K562 (cell line): ENCODE results near the gene PPA2. TPM values are rescaled to one million over a fixed set of nuclear protein-coding genes. Genes with fewer than 3 reads are reported as not detected.
A peak's percentile ranks its signal among the peaks of the same experiment; 100 is the strongest.

Experiments used
- ATF7 ChIP-seq: fragments of 450-650 bp; IDR thresholded peaks from 2 replicates; pipeline ENCODE4 v1.7.1; 2014; ENCODE audit warnings: mild to moderate bottlenecking, moderate library complexity
- EGR1 ChIP-seq: fragments of 450-650 bp; conservative IDR thresholded peaks from 2 replicates; pipeline ENCODE4 v1.6.1; 2017; ENCODE audit warnings: mild to moderate bottlenecking
- HEY1 ChIP-seq: fragments of 250-450 bp; sonication (Bioruptor Pico); IDR thresholded peaks from 2 replicates; pipeline ENCODE4 v1.5.0; 2020; ENCODE audit warnings: mild to moderate bottlenecking, moderate library complexity, borderline replicate concordance
- HNRNPUL1 ChIP-seq: fragments of 200-400 bp; formaldehyde crosslinking; IDR thresholded peaks from 2 replicates; pipeline ENCODE4 v1.6.1; 2017; ENCODE audit warnings: low read length
- NR0B1 ChIP-seq: fragments of 450-650 bp; IDR thresholded peaks from one replicate; pipeline ENCODE4 v1.6.1; 2018; ENCODE audit warnings: mild to moderate bottlenecking, moderate library complexity; ENCODE audit not compliant: partially characterized antibody
- NR4A1 ChIP-seq, 2 experiments: fragments of 250-450 bp in 1 of 2; fragments of 450-650 bp in 1 of 2; sonication (Bioruptor Pico) in 1 of 2; IDR thresholded peaks; 2 replicates each; pipeline versions ENCODE4 v1.4.0 to v1.6.1; 2016 to 2020; ENCODE audit warnings: mild to moderate bottlenecking in 2 of 2, missing compliant biosample characterization in 1 of 2, missing genetic modification characterization in 1 of 2, moderate library complexity in 1 of 2
- POLR2AphosphoS2 ChIP-seq: IDR thresholded peaks from 2 replicates; pipeline ENCODE4 v1.6.1; 2012; ENCODE audit warnings: low read length, improper control_type of control experiment
- RBFOX2 ChIP-seq: fragments of 200-400 bp; formaldehyde crosslinking; IDR thresholded peaks from 2 replicates; pipeline ENCODE4 v1.6.1; 2017; ENCODE audit warnings: low read depth, mild to moderate bottlenecking, low read length, moderate library complexity
- SIX5 ChIP-seq, 2 experiments: IDR thresholded peaks; 2 replicates each; pipeline ENCODE4 v1.6.1; 2011; ENCODE audit warnings: low read length in 2 of 2, borderline replicate concordance in 1 of 2, low read depth in 1 of 2, mild to moderate bottlenecking in 1 of 2, moderate library complexity in 1 of 2; ENCODE audit not compliant: insufficient read depth in 1 of 2
- SP2 ChIP-seq: IDR thresholded peaks from 2 replicates; pipeline ENCODE4 v1.6.1; 2011; ENCODE audit warnings: mild to moderate bottlenecking, low read depth, low read length, moderate library complexity; ENCODE audit not compliant: poor library complexity, severe bottlenecking; ENCODE audit errors: extremely low read depth
- STAT5B ChIP-seq: fragments of 250-450 bp; sonication (Bioruptor Pico); IDR thresholded peaks from 2 replicates; pipeline ENCODE4 v1.8.0; 2021; ENCODE audit warnings: mild to moderate bottlenecking, inconsistent platforms
- THRAP3 ChIP-seq: fragments of 450-650 bp; IDR thresholded peaks from 2 replicates; pipeline ENCODE4 v1.6.1; 2016; ENCODE audit warnings: mild to moderate bottlenecking, inconsistent platforms, borderline replicate concordance
- USF1 ChIP-seq: sonication (generic); formaldehyde crosslinking; IDR thresholded peaks from 2 replicates; pipeline ENCODE4 v1.9.0; 2022; ENCODE audit warnings: mild to moderate bottlenecking, missing genetic modification reagents
- ZNF143 ChIP-seq: sonication (generic); formaldehyde crosslinking; IDR thresholded peaks from 2 replicates; pipeline ENCODE4 v1.9.0; 2022; ENCODE audit warnings: mild to moderate bottlenecking, missing genetic modification reagents
- ZNF165 ChIP-seq: fragments of 250-450 bp; sonication (Bioruptor Pico); IDR thresholded peaks from 2 replicates; pipeline ENCODE4 v1.4.0; 2020; ENCODE audit warnings: borderline replicate concordance
- ZNF174 ChIP-seq: fragments of 250-450 bp; sonication (Bioruptor Pico); IDR thresholded peaks from 2 replicates; pipeline ENCODE4 v1.4.0; 2020; ENCODE audit warnings: mild to moderate bottlenecking
- ZNF263 ChIP-seq: sonication (generic); formaldehyde crosslinking; IDR thresholded peaks from 2 replicates; pipeline ENCODE4 v1.8.0; 2022; ENCODE audit warnings: mild to moderate bottlenecking, missing genetic modification reagents, borderline replicate concordance
- polyA plus RNA-seq, 8 experiments: library from polyadenylated mRNA; depleted of rRNA in 4 of 8; stranded (reverse) in 5 of 8; unstranded in 3 of 8; fragments of >200 nt; fragmentation: Nextera tagmentation in 2 of 8; fragmentation: Illumina TruSeq in 1 of 8; extraction: Ambion mirVana in 2 of 8; extraction: Trizol in 1 of 8; gene quantifications; 2 replicates each; pipeline versions ENCODE4 v1.2.1 to v1.2.3, GENCODE V29; 2011 to 2014; ENCODE audit warnings: inconsistent platforms in 1 of 8, missing spikeins in 1 of 8
- total RNA-seq, 7 experiments: library from RNA; depleted of rRNA in 6 of 7; stranded (reverse); fragments of >200 nt in 6 of 7; fragmentation: Illumina TruSeq in 2 of 7; extraction: Trizol in 2 of 7; gene quantifications; 2 replicates each; pipeline versions ENCODE4 v1.2.1 to v1.2.3, GENCODE V29; 2011 to 2021; ENCODE audit warnings: low replicate concordance in 1 of 7
- TF ChIP-seq, protein P1 (sequence below): sonication (generic); formaldehyde crosslinking; IDR thresholded peaks from 2 replicates; pipeline ENCODE4 v1.8.1; 2023; ENCODE audit warnings: mild to moderate bottlenecking, missing genetic modification reagents
- TF ChIP-seq, protein P2 (sequence below): fragments of 250-450 bp; sonication (Bioruptor Pico); IDR thresholded peaks from 2 replicates; pipeline ENCODE4 v1.4.0; 2020; ENCODE audit warnings: mild to moderate bottlenecking, moderate library complexity, borderline replicate concordance
- TF ChIP-seq, protein P3 (sequence below): sonication (generic); formaldehyde crosslinking; IDR thresholded peaks from 2 replicates; pipeline ENCODE4 v1.8.0; 2022; ENCODE audit warnings: mild to moderate bottlenecking, missing genetic modification reagents

PPA2 gene
- total and polyA plus RNA-seq, 9 of the 15 experiments (the other 6 are each of a cell fraction or from before 2014, with no cell fraction given) = 48.3 to 190 (median 109) TPM

DNA sequence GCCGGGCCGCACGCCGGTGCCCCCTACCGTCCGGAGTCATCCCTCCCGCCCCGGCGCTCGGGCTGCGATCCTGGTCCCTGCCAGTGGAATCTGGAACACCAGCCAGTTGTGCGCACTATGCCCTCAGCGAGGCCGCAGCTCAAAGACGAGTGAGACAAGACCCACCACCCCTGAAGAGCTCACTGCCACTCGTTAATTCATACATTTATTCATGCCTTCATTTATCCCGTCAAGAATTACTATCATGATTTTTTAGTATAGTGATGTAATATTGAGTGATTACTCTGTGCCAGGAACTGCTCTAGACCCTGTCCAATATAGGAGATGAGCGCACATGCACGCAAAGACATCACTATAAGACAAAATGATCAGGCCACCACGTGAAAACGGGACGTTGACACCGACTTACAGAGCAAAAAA, 247 bp upstream of the PPA2 start (continued):
- TF ChIP-seq USF1 (no peak), SP2 (no peak), EGR1 (no peak), HNRNPUL1 (no peak), RBFOX2 (no peak), STAT5B (CRISPR knock-in tag) (no peak), NR0B1 (no peak), ZNF143 (CRISPR knock-in tag) (peak; percentile 67; the same call in 1 of the 2 replicates), ZNF165 (CRISPR knock-in tag) (no peak), ATF7 (no peak), POLR2AphosphoS2 (no peak), THRAP3 (no peak), ZNF263 (CRISPR knock-in tag) (no peak), NR4A1 (CRISPR knock-in tag; IDR thresholded peaks at IDR 0.05) (no peak), NR4A1 (tag; IDR thresholded peaks at IDR 0.05) (no peak), SIX5 (IDR thresholded peaks at IDR 0.05; ENCODE audit: borderline replicate concordance in 1 of 2, insufficient read depth in 1 of 2, low read depth in 1 of 2, low read length in 2 of 2) (no peak), HEY1 (CRISPR knock-in tag) (no peak), ZNF174 (CRISPR knock-in tag) (no peak)
- TF ChIP-seq, protein P1, sequence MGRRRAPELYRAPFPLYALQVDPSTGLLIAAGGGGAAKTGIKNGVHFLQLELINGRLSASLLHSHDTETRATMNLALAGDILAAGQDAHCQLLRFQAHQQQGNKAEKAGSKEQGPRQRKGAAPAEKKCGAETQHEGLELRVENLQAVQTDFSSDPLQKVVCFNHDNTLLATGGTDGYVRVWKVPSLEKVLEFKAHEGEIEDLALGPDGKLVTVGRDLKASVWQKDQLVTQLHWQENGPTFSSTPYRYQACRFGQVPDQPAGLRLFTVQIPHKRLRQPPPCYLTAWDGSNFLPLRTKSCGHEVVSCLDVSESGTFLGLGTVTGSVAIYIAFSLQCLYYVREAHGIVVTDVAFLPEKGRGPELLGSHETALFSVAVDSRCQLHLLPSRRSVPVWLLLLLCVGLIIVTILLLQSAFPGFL (CRISPR knock-in tag) = no peak
- TF ChIP-seq, protein P2, sequence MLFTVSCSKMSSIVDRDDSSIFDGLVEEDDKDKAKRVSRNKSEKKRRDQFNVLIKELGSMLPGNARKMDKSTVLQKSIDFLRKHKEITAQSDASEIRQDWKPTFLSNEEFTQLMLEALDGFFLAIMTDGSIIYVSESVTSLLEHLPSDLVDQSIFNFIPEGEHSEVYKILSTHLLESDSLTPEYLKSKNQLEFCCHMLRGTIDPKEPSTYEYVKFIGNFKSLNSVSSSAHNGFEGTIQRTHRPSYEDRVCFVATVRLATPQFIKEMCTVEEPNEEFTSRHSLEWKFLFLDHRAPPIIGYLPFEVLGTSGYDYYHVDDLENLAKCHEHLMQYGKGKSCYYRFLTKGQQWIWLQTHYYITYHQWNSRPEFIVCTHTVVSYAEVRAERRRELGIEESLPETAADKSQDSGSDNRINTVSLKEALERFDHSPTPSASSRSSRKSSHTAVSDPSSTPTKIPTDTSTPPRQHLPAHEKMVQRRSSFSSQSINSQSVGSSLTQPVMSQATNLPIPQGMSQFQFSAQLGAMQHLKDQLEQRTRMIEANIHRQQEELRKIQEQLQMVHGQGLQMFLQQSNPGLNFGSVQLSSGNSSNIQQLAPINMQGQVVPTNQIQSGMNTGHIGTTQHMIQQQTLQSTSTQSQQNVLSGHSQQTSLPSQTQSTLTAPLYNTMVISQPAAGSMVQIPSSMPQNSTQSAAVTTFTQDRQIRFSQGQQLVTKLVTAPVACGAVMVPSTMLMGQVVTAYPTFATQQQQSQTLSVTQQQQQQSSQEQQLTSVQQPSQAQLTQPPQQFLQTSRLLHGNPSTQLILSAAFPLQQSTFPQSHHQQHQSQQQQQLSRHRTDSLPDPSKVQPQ (CRISPR knock-in tag) = no peak
- TF ChIP-seq, protein P3, sequence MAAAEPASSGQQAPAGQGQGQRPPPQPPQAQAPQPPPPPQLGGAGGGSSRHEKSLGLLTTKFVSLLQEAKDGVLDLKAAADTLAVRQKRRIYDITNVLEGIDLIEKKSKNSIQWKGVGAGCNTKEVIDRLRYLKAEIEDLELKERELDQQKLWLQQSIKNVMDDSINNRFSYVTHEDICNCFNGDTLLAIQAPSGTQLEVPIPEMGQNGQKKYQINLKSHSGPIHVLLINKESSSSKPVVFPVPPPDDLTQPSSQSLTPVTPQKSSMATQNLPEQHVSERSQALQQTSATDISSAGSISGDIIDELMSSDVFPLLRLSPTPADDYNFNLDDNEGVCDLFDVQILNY (CRISPR knock-in tag) = 0 out of 2 replicates have a peak, but pooled peaks have one; percentile 25
